GM12874 (cell line): ENCODE results near the gene BDH1.

Source experiments
- CTCF ChIP-seq: IDR thresholded peaks from 2 replicates; pipeline ENCODE4 v1.5.1; 2011; ENCODE audit warnings: low read depth, mild to moderate bottlenecking, control low read depth, low read length, moderate library complexity; ENCODE audit not compliant: insufficient read depth

The BDH1 gene

GRCh38 chr3:197533396-197533795, 22.4 kb downstream of the BDH1 start:
- no peak for TF ChIP-seq CTCF

DNA sequence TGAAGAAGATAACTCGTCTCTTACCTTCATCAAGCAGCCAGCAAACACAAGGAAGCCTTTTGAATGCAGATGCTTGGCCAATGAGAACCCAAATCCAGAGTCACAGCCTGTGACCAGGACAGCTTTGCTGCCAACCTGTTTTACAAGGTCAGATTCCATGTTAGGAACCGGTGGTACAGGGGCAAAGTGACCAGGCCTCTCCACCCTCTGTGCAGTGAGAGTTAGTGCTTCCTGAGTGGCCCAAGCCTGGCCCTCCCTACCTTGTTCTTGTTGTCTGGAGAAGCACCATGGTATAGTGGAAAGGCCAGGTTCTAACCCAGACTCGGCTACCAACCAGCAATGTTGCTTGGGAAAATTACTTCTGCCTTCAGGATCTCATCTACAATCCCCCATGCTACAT, 23.4 kb downstream of the BDH1 start:
- no peak for TF ChIP-seq CTCF

DNA sequence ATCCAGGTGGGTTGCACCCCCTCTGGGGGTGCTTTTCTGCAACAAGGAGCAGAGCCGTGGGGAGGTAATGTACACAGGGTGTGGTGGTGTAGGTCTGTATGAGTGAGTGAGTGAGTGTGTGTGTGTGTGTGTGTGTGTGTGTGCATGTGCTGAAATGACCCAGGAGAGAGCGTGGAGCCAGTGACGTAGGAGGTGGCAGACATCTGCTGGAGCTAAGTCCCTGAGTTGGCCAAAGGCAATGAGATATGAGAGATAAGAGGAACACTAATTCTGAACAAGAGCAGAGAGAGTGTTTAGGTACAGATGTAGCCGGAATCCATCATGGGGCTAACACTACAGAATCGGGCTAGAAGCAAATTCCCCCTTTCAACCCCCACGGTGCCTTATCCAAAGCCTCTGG, 27.6 kb downstream of the BDH1 start:
- TF ChIP-seq CTCF: no peak

- no peak for TF ChIP-seq CTCF
These were observed 28.2 kb downstream of the BDH1 start for GRCh38 chr3:197527569-197527968.

DNA sequence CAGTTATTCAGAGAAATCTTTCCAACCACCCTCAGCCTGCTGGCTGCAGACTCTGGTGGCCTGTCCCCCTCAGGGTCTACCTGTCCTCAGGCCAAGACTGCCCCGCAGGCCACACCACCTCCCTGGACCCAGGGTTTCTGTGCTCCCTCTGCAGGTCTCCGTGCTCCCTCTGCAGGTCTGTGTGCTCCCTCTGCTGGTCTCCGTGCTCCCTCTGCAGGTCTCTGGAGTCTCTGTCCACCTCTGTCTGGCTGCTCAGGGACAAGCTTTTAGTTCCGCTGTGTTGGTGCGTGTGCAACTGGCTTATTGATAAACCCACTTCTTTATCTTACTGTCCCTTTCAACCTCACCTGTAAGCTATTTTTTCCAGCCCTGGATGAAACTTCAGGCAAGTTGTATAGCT, 30.1 kb downstream of the BDH1 start:
- no peak for TF ChIP-seq CTCF

GRCh38 chr3:197524128-197524527, 31.6 kb downstream of the BDH1 start:
- no peak for TF ChIP-seq CTCF

DNA sequence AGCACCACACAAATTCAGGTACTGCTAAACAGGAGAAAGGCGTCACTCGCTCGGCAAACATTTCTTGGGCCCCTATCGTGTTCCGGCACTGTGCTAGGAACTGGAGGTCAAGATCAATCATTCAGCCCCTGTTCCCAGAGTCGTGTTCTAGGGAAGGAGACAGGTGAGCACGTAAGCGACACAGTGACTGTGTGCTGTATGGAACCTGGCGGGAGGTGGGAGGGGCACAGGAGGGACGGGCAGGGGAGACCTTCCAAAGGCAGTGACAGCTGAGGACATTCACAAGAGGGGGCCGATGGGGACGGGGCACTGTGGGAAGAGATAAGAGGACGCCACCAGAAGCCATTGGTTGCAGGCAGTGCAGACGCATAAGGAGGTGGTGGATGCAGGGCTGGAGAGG, 32.2 kb downstream of the BDH1 start:
- TF ChIP-seq CTCF: no peak
